GM19324 (cell line): ENCODE data around the gene ATP13A5.

ENCODE experiments used
- ATAC-seq: cut with Tn5 transposase; IDR thresholded peaks from one replicate; pipeline ENCODE4 v1.9.1; 2021; ENCODE audit warnings: mild to moderate bottlenecking, moderate library complexity; ENCODE audit not compliant: unreplicated experiment, low FRiP score

Gene ATP13A5

DNA sequence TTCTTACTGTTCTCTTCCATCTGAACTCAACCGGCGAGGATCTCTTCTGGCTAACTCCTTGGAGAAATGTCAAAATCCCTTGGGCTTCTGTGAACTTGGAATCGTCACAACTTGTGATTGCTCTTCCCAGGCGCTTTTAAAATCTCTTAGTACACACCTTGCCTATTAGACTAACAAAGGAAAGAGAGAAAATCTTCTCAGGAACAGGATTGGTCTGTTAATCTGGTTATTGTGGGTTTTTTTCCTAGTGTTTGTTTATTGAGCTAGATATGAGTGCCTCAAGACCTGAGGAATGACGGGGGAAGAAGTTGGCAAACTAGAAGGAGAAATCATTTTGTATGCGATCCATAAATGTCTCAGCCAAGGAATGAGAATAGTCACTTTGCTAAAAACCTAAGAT lies at the start of gene ATP13A5:
TSS of gene ATP13A5 (minus strand) at position 48 of the 400 bp plus-strand sequence. CDS start at position 20, 28 bp downstream.
- no peak for ATAC-seq

GRCh38 chr3:193418576-193419373 lies 40.2 kb upstream of the ATP13A5 start:
- ATAC-seq: no peak

- ATAC-seq: no peak
Measured at GRCh38 chr3:193416629-193417028, 38.1 kb upstream of the ATP13A5 start.

- ATAC-seq: no peak
Measured at GRCh38 chr3:193407688-193408087, 29.1 kb upstream of the ATP13A5 start.

- ATAC-seq: no peak
Measured at GRCh38 chr3:193407112-193407511, 28.6 kb upstream of the ATP13A5 start.

DNA sequence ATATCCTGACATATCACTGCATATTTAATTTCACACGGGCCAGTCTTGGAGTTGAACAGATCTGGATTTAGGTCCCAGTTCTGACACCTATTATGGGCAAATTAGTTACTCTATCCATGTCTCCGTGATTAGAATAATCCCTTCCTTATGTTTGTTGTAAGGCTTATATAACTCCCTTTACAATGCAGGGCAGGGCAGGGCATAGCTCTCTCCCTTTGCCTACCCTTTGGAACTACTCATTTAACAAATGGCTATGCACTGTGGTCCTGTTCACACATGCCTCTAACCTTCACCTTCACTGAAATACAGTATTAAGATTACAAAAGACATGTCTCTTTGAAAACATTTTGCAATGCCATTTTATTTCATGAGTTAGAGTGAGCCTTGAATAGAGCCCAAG lies 24.8 kb upstream of the ATP13A5 start:
- ATAC-seq: no peak

- no peak for ATAC-seq
Measured at GRCh38 chr3:193400304-193400703, 21.8 kb upstream of the ATP13A5 start.

- no peak for ATAC-seq
Measured at GRCh38 chr3:193396451-193397244, 18.1 kb upstream of the ATP13A5 start.

GRCh38 chr3:193391902-193392301 lies 13.3 kb upstream of the ATP13A5 start:
- ATAC-seq: no peak

- no peak for ATAC-seq
Measured at GRCh38 chr3:193389335-193389734, 10.8 kb upstream of the ATP13A5 start.

DNA sequence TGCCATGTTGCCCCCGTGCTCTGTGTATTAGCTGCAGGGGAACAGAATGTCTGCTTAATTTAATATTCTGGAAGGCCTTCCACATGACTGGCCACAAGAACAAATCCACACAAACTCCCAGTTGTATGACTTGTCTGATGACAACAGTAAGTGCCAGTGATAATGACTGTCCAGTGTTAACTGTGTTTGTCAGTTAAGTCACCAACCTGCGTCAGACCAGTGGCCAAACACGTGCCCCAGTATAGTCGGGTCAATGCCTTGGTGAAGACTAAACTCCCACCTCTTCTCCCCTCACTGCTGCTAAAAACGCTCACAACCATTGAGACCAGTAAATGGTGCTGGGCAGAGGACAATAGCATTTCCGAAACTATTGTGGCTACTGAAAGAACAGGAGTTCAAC lies 9.8 kb upstream of the ATP13A5 start:
- ATAC-seq: no peak

DNA sequence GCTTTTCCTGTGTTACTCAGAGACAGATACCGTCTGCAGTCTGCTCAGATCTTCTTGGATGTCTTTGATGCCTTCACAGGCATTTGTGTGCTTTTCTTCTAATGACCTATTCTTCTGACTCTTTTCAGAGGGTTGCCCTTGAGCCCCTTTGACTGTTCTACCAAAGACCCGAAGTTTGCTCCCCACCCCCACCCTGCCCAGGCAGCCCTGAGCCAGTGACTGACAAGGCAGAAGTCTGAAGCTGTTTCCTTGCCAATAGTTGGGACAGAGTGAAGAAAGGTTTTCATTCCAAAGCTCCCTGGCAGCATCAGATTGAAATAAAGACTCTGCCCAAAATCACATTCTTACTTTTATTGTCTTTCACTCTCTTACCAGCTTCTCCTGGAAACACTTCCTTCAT lies 9.0 kb upstream of the ATP13A5 start:
- no peak for ATAC-seq

DNA sequence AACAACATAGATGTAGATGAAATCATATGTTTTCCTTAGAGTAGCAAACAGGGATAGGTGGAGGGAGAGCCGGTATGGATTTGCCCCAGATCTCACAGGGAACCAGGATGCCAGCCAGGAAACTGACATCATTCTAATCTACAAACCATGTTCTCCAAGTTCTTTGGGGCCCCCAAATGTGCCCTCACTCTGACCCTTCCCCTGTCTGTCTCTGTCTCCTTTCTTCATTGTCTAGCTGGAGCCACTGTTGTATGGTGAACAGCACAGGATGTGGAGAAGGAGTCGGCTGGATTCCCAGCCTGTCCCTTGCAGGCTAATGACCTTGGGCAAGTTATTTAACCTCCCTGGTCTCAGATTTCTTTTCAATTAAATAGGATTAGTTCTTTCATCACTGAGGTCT lies 962 bp downstream of the ATP13A5 start:
- no peak for ATAC-seq

DNA sequence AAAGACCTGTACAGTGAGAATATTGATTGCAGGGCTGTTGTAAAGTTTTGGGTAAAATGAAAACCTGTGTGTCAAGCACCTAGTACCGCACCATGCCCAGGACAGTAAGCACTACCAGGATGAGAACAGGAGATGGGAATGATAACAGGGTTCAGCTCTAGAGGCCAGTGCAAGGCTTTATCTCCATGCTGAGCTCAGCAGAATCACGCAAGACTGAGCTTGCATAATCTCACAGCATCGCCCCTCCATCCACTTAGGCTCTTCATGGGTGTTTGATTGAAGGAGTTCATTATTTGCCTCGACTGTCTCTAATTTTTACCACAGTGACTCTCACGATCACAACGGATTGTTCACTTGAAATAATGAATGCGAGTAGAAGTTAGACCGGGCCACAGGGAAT lies 2.9 kb downstream of the ATP13A5 start:
- no peak for ATAC-seq

- ATAC-seq: no peak
Measured at GRCh38 chr3:193372783-193373182, 5.8 kb downstream of the ATP13A5 start.

DNA sequence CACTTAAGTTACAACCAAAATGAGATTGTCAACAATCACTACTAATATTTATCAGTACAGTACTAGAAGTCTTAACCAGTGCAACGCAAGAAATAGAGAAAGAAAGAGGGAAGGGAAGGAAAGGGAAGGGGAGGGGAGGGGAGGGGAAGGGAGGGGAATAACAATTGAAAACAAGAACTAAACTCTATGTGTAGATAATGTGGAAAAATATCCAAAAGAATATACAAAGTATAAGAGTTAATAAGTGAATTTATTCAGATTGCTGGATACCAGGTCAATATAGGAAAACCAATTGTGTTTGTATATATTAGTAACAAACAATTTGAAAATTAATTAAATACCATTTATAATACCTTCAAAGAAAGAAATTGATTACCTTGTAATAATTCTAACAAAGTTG lies 10.7 kb downstream of the ATP13A5 start:
- no peak for ATAC-seq

DNA sequence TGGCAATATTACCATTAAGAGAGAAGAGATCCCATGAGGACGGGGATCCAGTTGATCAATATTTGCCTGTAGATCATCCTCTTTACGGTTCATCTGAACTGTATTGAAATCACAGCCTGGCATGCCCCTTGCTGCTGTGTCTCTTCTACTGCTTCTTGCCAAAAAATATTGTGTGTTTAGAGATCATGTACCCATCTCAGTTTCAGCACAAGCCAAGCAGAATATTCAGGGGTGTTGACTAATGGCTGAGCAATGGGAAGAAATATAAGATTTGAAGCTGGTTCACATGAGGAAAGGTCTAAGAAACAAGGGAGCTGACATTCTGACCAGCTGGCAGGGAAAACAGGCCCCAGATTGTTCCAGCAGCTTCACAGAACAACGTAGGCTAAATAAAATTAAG lies 21.3 kb downstream of the ATP13A5 start:
- no peak for ATAC-seq

GRCh38 chr3:193354423-193354822 lies 24.1 kb downstream of the ATP13A5 start:
- no peak for ATAC-seq

GRCh38 chr3:193350744-193351143 lies 27.8 kb downstream of the ATP13A5 start:
- no peak for ATAC-seq

GRCh38 chr3:193348686-193349085 lies 29.9 kb downstream of the ATP13A5 start:
- no peak for ATAC-seq

GRCh38 chr3:193347521-193348501 lies 30.7 kb downstream of the ATP13A5 start:
- ATAC-seq: no peak
